HepG2 (cell line): Measurements from ENCODE around the gene GLIS1.

Source experiments
- KAT7 ChIP-seq: IDR thresholded peaks from 2 replicates; pipeline ENCODE4 v1.6.1; 2018; ENCODE audit warnings: borderline replicate concordance, missing compliant biosample characterization
- POLR2A ChIP-seq, 2 experiments: IDR thresholded peaks; 2 replicates each; pipeline ENCODE4 v1.6.1; 2011; ENCODE audit warnings: low read depth in 2 of 2, low read length in 2 of 2, mild to moderate bottlenecking in 1 of 2, moderate library complexity in 1 of 2; ENCODE audit not compliant: insufficient read depth in 1 of 2
- TARDBP ChIP-seq: sonication (generic); formaldehyde crosslinking; IDR thresholded peaks from 2 replicates; pipeline ENCODE4 v1.8.0; 2022; ENCODE audit warnings: mild to moderate bottlenecking, missing genetic modification reagents
- TIGD3 ChIP-seq: sonication (generic); formaldehyde crosslinking; IDR thresholded peaks from 2 replicates; pipeline ENCODE4 v1.5.1; 2020; ENCODE audit warnings: mild to moderate bottlenecking, missing genetic modification reagents, borderline replicate concordance
- ZBTB7A ChIP-seq: sonication (generic); formaldehyde crosslinking; IDR thresholded peaks from 2 replicates; pipeline ENCODE4 v1.8.0; 2022; ENCODE audit warnings: mild to moderate bottlenecking, missing genetic modification reagents
- ZNF639 ChIP-seq: conservative IDR thresholded peaks from 2 replicates; pipeline ENCODE4 v1.6.1; 2018; ENCODE audit warnings: missing genetic modification reagents
- ZNF800 ChIP-seq: sonication (generic); formaldehyde crosslinking; IDR thresholded peaks from 2 replicates; pipeline ENCODE4 v1.4.0; 2020; ENCODE audit warnings: missing genetic modification reagents
- ZNF883 ChIP-seq: sonication (generic); formaldehyde crosslinking; IDR thresholded peaks from 2 replicates; pipeline ENCODE4 v1.5.1; 2020; ENCODE audit warnings: mild to moderate bottlenecking, missing genetic modification reagents; ENCODE audit errors: not compliant biosample characterization

GRCh38 chr1:53590104-53590503, 148.9 kb downstream of the GLIS1 start:
- no peak for TF ChIP-seq TIGD3 (CRISPR knock-in tag)
- no peak for TF ChIP-seq ZNF800 (CRISPR knock-in tag)
- TF ChIP-seq ZBTB7A (CRISPR knock-in tag), result no peak
- TF ChIP-seq ZNF883 (CRISPR knock-in tag), result no peak
- no peak for TF ChIP-seq KAT7 (CRISPR knock-in tag)
- no peak for TF ChIP-seq POLR2A (IDR thresholded peaks at IDR 0.05; ENCODE audit: insufficient read depth in 1 of 2, low read depth in 2 of 2, low read length in 2 of 2)
- no peak for TF ChIP-seq TARDBP (CRISPR knock-in tag)
- TF ChIP-seq ZNF639 (CRISPR knock-in tag), result no peak
